Smooth muscle cell (in vitro differentiated cells): ENCODE results near the gene C11orf97. TPM values are rescaled to one million over a fixed set of nuclear protein-coding genes. Genes with fewer than 3 reads are reported as not detected.

Source experiments
- DNase-seq: peaks from one replicate; lab custom pipeline; 2025; ENCODE audit not compliant: unreplicated experiment; lab: John Stamatoyannopoulos, UW
- H2AFZ ChIP-seq: fragments of 200-600 bp; sonication (generic); 2 replicates; pipeline ENCODE4 v1.6.0; 2016; ENCODE audit warnings: antibody characterized with exemption, low read depth, mild to moderate bottlenecking
- H3F3A ChIP-seq: fragments of 200-600 bp; sonication (generic); 2 replicates; pipeline ENCODE4 v1.6.0; 2017; ENCODE audit warnings: antibody characterized with exemption, low read depth
- H3K27ac ChIP-seq: fragments of 200-600 bp; sonication (generic); 2 replicates; pipeline ENCODE4 v1.5.1; 2016; ENCODE audit warnings: low read depth, mild to moderate bottlenecking
- H3K27me3 ChIP-seq: fragments of 200-600 bp; sonication (generic); 2 replicates; pipeline ENCODE4 v1.6.1; 2016; ENCODE audit warnings: low read depth, mild to moderate bottlenecking
- H3K36me3 ChIP-seq: fragments of 200-600 bp; sonication (generic); 2 replicates; pipeline ENCODE4 v1.5.1; 2016; ENCODE audit warnings: low read depth
- H3K4me1 ChIP-seq: fragments of 200-600 bp; sonication (generic); 2 replicates; pipeline ENCODE4 v1.5.1; 2016; ENCODE audit warnings: low read depth
- H3K4me2 ChIP-seq: fragments of 200-600 bp; sonication (generic); 2 replicates; pipeline ENCODE4 v1.6.0; 2016; ENCODE audit warnings: mild to moderate bottlenecking
- H3K4me3 ChIP-seq: fragments of 200-600 bp; sonication (generic); 2 replicates; pipeline ENCODE4 v1.5.1; 2016; ENCODE audit warnings: mild to moderate bottlenecking
- H3K79me2 ChIP-seq: fragments of 200-600 bp; sonication (generic); 2 replicates; pipeline ENCODE4 v1.6.0; 2016; ENCODE audit warnings: low read depth, mild to moderate bottlenecking
- H3K9ac ChIP-seq: fragments of 200-600 bp; sonication (generic); 2 replicates; pipeline ENCODE4 v1.6.0; 2016; ENCODE audit warnings: low read depth
- H3K9me3 ChIP-seq: fragments of 200-600 bp; sonication (generic); replicated peaks from 2 replicates; pipeline ENCODE4 v1.5.1; 2016; ENCODE audit warnings: low read depth
- H4K20me1 ChIP-seq: fragments of 200-600 bp; sonication (generic); 2 replicates; pipeline ENCODE4 v1.6.0; 2016; ENCODE audit warnings: low read depth
- CTCF ChIP-seq: fragments of 200-600 bp; sonication (generic); IDR thresholded peaks from 2 replicates; pipeline ENCODE4 v1.5.1; 2017; ENCODE audit warnings: borderline replicate concordance, mild to moderate bottlenecking, antibody characterized with exemption; ENCODE audit not compliant: insufficient read depth, poor library complexity, severe bottlenecking
- WGBS: methylation state at CpG from one replicate; pipeline ENCODE4 v1.1.7; 2016; ENCODE audit warnings: low lambda C conversion rate; 5-methylcytosine and 5-hydroxymethylcytosine counted together
- polyA plus RNA-seq: library from polyadenylated mRNA; unstranded; fragments of >200 nt; fragmentation: Nextera tagmentation; extraction: Ambion mirVana; gene quantifications from 2 replicates; pipeline ENCODE4 v1.2.1, GENCODE V29; 2016
- total RNA-seq: library from RNA; depleted of rRNA; stranded (reverse); fragments of >200 nt; gene quantifications from 2 replicates; pipeline ENCODE4 v1.2.3, GENCODE V29; 2014

The C11orf97 gene
- total and polyA plus RNA-seq, 2 experiments from 2014 or later, result not detected

- no peak for DNase-seq
- Histone ChIP-seq H3K36me3 (no peaks in the 10 kb centered on the region), H3K9ac (no peak overlapping the region), H3K27ac (no peak overlapping the region), H3K4me3 (no peak overlapping the region), H3K27me3 (no peaks in the 10 kb centered on the region), H3K4me2 (no peak overlapping the region), H4K20me1 (no peaks in the 10 kb centered on the region), H2AFZ (no peak overlapping the region), H3K4me1 (no peaks in the 10 kb centered on the region), H3K9me3 (no peaks in the 10 kb centered on the region), H3K79me2 (no peaks in the 10 kb centered on the region), H3F3A (no peaks in the 10 kb centered on the region)
- 89% methylated on average over 2 of the region's 2 CpGs for WGBS
- no peak for TF ChIP-seq CTCF
Measured at GRCh38 chr11:94477624-94478023, 34.6 kb upstream of the C11orf97 start.

GRCh38 chr11:94481342-94481741 lies 30.9 kb upstream of the C11orf97 start:
- no peaks in the 10 kb centered on the region for H3K79me2 ChIP-seq
- no peak for TF ChIP-seq CTCF
- no peaks in the 10 kb centered on the region for H3K27me3 ChIP-seq
- H3K4me2 ChIP-seq, result no peak overlapping the region
- no peaks in the 10 kb centered on the region for H3K4me1 ChIP-seq
- no peaks in the 10 kb centered on the region for H3F3A ChIP-seq
- H3K9me3 ChIP-seq, result no peaks in the 10 kb centered on the region
- H3K4me3 ChIP-seq, result no peak overlapping the region
- H2AFZ ChIP-seq, result no peak overlapping the region
- H3K27ac ChIP-seq, result no peak overlapping the region
- H3K9ac ChIP-seq, result no peak overlapping the region
- no peaks in the 10 kb centered on the region for H4K20me1 ChIP-seq
- no peaks in the 10 kb centered on the region for H3K36me3 ChIP-seq
- DNase-seq, result no peak

- H3K36me3 ChIP-seq, result peaks cover 11% of the 10 kb centered on the region
- DNase-seq, result no peak
Measured at GRCh38 chr11:94486068-94486467, 26.2 kb upstream of the C11orf97 start.

More at GRCh38 chr11:94486068-94486467, 26.2 kb upstream of the C11orf97 start:
- H3K27me3 ChIP-seq, result no peaks in the 10 kb centered on the region
- 97% methylated on average over 1 of the region's 1 CpG for WGBS
- no peak overlapping the region for H3K9ac ChIP-seq
- no peaks in the 10 kb centered on the region for H4K20me1 ChIP-seq
- H3K79me2 ChIP-seq, result no peaks in the 10 kb centered on the region
- no peak overlapping the region for H2AFZ ChIP-seq
- H3K27ac ChIP-seq, result no peak overlapping the region
- H3F3A ChIP-seq, result no peaks in the 10 kb centered on the region
- no peak overlapping the region for H3K4me3 ChIP-seq
- H3K4me2 ChIP-seq, result no peak overlapping the region
- no peak for TF ChIP-seq CTCF
- H3K4me1 ChIP-seq, result no peaks in the 10 kb centered on the region
- H3K9me3 ChIP-seq, result no peaks in the 10 kb centered on the region
